HG03066 (cell line): ENCODE measurements around the gene NINJ2.

Experiments
- ATAC-seq: cut with Tn5 transposase; IDR thresholded peaks from one replicate; pipeline ENCODE4 v1.9.1; 2021; ENCODE audit warnings: low read depth; ENCODE audit not compliant: unreplicated experiment

The NINJ2 gene

GRCh38 chr12:674272-674781 is 11.1 kb upstream of the NINJ2 start:
- peak; percentile 85 for ATAC-seq

- ATAC-seq = peak; percentile 13
These were observed 10.6 kb upstream of the NINJ2 start for GRCh38 chr12:673849-674248.

- ATAC-seq = no peak
These were observed 6.3 kb upstream of the NINJ2 start for GRCh38 chr12:669576-669945.

- ATAC-seq = no peak
These were observed 4.8 kb upstream of the NINJ2 start for GRCh38 chr12:668090-668481.

GRCh38 chr12:666766-667308 is 3.6 kb upstream of the NINJ2 start:
- no peak for ATAC-seq

- no peak for ATAC-seq
These were observed 2.8 kb upstream of the NINJ2 start for GRCh38 chr12:666066-666465.

GRCh38 chr12:664779-665092 is 1.5 kb upstream of the NINJ2 start:
- no peak for ATAC-seq

GRCh38 chr12:664075-664778 is 982 bp upstream of the NINJ2 start:
- ATAC-seq = no peak

GRCh38 chr12:662566-663292 is 516 bp downstream of the NINJ2 start:
- no peak for ATAC-seq

- ATAC-seq = no peak
These were observed 1.3 kb downstream of the NINJ2 start for GRCh38 chr12:661720-662486.

GRCh38 chr12:659090-659683 is 4.1 kb downstream of the NINJ2 start:
- peak; percentile 87 for ATAC-seq

GRCh38 chr12:650983-651382 is 12.3 kb downstream of the NINJ2 start:
- no peak for ATAC-seq

GRCh38 chr12:647385-648085 is 15.7 kb downstream of the NINJ2 start:
- no peak for ATAC-seq

- ATAC-seq = no peak
These were observed 16.5 kb downstream of the NINJ2 start for GRCh38 chr12:646442-647384.

- no peak for ATAC-seq
These were observed 17.6 kb downstream of the NINJ2 start for GRCh38 chr12:645563-646071.

GRCh38 chr12:644818-645552 is 18.3 kb downstream of the NINJ2 start:
- ATAC-seq = no peak

- no peak for ATAC-seq
These were observed 19.0 kb downstream of the NINJ2 start for GRCh38 chr12:644303-644639.
